Astrocyte (in vitro differentiated cells and primary cell): ENCODE results near the gene UBE2L6.

Experiments
- EZH2 ChIP-seq: IDR thresholded peaks from 2 replicates; pipeline ENCODE4 v1.6.1; 2012; ENCODE audit warnings: mild to moderate bottlenecking, low read length, inconsistent platforms; ENCODE audit not compliant: insufficient read depth
- TF ChIP-seq, protein P1 (sequence below): IDR thresholded peaks from 2 replicates; pipeline ENCODE4 v1.5.1; 2011; ENCODE audit warnings: low read depth, mild to moderate bottlenecking, inconsistent platforms, low read length, moderate library complexity; ENCODE audit not compliant: insufficient read depth

- TF ChIP-seq, protein P1, sequence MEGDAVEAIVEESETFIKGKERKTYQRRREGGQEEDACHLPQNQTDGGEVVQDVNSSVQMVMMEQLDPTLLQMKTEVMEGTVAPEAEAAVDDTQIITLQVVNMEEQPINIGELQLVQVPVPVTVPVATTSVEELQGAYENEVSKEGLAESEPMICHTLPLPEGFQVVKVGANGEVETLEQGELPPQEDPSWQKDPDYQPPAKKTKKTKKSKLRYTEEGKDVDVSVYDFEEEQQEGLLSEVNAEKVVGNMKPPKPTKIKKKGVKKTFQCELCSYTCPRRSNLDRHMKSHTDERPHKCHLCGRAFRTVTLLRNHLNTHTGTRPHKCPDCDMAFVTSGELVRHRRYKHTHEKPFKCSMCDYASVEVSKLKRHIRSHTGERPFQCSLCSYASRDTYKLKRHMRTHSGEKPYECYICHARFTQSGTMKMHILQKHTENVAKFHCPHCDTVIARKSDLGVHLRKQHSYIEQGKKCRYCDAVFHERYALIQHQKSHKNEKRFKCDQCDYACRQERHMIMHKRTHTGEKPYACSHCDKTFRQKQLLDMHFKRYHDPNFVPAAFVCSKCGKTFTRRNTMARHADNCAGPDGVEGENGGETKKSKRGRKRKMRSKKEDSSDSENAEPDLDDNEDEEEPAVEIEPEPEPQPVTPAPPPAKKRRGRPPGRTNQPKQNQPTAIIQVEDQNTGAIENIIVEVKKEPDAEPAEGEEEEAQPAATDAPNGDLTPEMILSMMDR = no peak
- TF ChIP-seq EZH2 = no peak
Observed at GRCh38 chr11:57543593-57543992, 23.9 kb downstream of the UBE2L6 start.
